OCI-LY7 (cell line): ENCODE data around the gene NAGLU.

Experiments used
- EZH2phosphoT487 ChIP-seq: fragments of 200-600 bp; sonication (generic); IDR thresholded peaks from 2 replicates; pipeline ENCODE4 v1.6.1; 2018; ENCODE audit warnings: low read depth, borderline replicate concordance, mild to moderate bottlenecking, mixed run types, antibody characterized with exemption, low read length, moderate library complexity, mixed read lengths
- TF ChIP-seq, protein P1 (sequence below): fragments of 200-600 bp; sonication (generic); conservative IDR thresholded peaks from 2 replicates; pipeline ENCODE4 v1.5.1; 2014; ENCODE audit warnings: mild to moderate bottlenecking, antibody characterized with exemption, low read length, moderate library complexity, mixed read lengths

DNA sequence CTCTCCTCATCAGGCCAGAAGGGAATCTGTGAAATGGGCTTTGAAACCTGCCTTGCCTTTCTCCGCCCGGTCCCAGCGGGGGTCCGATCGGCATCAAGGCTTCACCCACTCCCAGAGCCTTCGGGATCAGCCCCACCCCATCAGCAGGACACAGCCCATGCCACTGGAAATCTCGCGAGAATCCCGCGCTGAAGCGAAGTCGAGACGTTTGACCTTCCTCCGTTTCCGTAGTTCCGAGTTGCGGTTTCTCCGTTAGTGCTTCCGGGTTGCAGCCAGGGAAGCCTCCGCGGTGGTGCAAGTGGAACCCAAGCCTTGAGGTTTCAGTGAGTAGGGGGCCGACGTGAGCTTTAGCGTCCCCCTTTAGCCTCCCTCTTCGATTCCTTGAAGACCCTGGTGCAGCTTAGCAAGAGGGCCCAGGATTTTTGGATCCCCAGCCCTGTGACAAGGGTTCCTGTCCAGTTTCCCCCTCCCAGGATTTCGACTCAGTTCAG is 25.9 kb downstream of the NAGLU start, which contains the start of gene COASY:
- TF ChIP-seq, protein P1, sequence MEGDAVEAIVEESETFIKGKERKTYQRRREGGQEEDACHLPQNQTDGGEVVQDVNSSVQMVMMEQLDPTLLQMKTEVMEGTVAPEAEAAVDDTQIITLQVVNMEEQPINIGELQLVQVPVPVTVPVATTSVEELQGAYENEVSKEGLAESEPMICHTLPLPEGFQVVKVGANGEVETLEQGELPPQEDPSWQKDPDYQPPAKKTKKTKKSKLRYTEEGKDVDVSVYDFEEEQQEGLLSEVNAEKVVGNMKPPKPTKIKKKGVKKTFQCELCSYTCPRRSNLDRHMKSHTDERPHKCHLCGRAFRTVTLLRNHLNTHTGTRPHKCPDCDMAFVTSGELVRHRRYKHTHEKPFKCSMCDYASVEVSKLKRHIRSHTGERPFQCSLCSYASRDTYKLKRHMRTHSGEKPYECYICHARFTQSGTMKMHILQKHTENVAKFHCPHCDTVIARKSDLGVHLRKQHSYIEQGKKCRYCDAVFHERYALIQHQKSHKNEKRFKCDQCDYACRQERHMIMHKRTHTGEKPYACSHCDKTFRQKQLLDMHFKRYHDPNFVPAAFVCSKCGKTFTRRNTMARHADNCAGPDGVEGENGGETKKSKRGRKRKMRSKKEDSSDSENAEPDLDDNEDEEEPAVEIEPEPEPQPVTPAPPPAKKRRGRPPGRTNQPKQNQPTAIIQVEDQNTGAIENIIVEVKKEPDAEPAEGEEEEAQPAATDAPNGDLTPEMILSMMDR: no peak
- no peak for TF ChIP-seq EZH2phosphoT487
